ENCODE measurements around the gene SMIM22.

The SMIM22 gene

GRCh38 chr16:4763791-4764190 is 31.4 kb upstream of the SMIM22 start:
- TF ChIP-seq POLR2A (IDR thresholded peaks at IDR 0.05; ENCODE audit: low read depth, low read length) = no peak
- FAIRE-seq (no peak), DNase-seq (ENCODE audit: insufficient read length, low spot score) (no peak)

DNA sequence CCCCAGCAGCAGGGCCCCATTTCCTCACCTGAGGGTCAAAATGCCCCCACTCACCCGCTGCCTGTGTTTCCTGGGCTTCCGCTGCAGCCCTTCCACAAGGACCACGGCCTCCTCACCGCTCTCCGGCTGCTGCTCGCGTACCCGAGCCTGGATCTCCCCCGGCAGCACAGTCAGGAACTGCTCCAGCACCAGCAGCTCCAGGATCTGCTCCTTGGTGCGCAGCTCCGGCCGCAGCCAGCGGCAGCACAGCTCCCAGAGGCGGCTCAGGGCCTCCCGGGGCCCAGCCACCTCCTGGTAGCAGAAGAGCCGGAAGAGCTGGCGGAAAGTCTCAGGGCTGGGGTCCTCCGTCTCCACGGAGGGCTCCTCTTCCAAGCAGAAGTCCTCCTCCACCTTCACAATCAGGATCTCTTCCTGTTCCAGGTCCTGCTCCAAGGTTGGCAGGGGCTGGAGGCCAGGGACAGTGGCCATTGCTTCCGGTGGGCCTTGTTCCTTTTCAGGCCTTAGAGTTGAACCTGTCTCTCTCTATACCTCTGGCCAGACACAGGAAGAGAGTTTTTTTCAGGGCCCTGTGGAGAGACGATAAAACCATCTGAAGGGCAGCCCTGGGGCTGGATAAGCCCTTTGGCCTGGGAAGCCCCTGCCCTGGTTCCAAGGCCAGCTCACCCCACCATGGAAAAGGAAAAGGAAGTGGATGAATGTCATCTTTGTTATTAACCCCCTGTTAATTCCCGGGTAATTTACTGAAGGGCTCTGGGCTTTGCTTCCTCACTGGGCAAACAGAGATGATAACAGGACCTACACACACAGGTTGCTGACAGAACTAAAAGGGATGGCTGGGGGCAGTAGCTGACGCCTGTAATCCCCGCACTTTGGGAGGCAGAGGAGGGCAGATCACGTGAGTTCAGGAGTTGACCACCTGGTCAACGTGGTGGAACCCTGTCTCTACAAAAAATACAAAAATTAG is 29.4 kb upstream of the SMIM22 start:
- no peak for TF ChIP-seq POLR2A (IDR thresholded peaks at IDR 0.05; ENCODE audit: low read depth, low read length)
- DNase-seq (ENCODE audit: insufficient read length, low spot score) (no peak), FAIRE-seq (no peak)

- DNase-seq (ENCODE audit: insufficient read length, low spot score) = peak; percentile 95
- peak; percentile 83 for FAIRE-seq
- peak; percentile 59 for TF ChIP-seq POLR2A (IDR thresholded peaks at IDR 0.05; ENCODE audit: low read depth, low read length)
Observed at GRCh38 chr16:4766875-4767628, 28.1 kb upstream of the SMIM22 start, which contains the start of gene ZNF500. TSS of gene ZNF500 (minus strand) at chr16:4767162. CDS start at chr16:4765978, 1,184 bp downstream.

DNA sequence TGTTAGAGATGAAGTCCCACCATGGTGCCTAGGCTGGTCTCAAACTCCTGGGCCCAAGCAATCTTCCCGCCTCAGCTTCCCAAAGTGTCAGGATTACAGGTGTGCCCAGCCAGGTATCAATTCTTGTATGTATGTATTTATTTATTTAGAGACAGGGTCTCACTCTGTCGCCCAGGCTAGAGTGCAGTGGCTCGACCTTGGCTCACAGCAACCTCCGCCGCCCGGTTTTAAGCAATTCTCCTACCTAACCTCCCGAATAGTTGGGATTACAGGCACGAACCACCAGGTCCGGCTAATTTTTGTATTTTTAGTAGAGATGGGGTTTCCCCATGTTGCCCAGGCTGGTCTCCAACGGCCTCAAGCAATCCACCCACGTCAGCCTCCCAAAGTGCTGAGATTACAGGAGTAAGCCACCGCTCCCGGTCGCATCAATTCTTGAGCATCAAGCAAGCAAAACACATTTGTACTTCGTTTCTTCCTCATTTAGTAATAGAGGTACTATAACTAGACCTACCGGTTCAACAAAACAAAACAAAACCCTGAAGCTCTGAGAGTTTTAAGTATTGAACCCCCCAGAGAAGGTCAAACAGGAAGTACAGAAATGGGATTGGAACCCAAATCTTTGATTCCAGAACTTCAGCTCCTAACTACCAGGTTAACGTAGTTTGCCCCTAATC is 27.2 kb upstream of the SMIM22 start:
- no peak for FAIRE-seq
- no peak for DNase-seq (ENCODE audit: insufficient read length, low spot score)
- TF ChIP-seq POLR2A (IDR thresholded peaks at IDR 0.05; ENCODE audit: low read depth, low read length) = no peak

- peak; percentile 80 for TF ChIP-seq POLR2A (IDR thresholded peaks at IDR 0.05; ENCODE audit: low read depth, low read length)
- no peak for FAIRE-seq
Observed at GRCh38 chr16:4768549-4769305, 26.4 kb upstream of the SMIM22 start.

GRCh38 chr16:4769306-4769638 is 25.9 kb upstream of the SMIM22 start:
- no peak for TF ChIP-seq POLR2A (IDR thresholded peaks at IDR 0.05; ENCODE audit: low read depth, low read length)
- FAIRE-seq (no peak), DNase-seq (ENCODE audit: insufficient read length, low spot score) (no peak)

More at GRCh38 chr16:4768549-4769305, 26.4 kb upstream of the SMIM22 start:
- peak; percentile 98 for DNase-seq (ENCODE audit: insufficient read length, low spot score)

- TF ChIP-seq POLR2A (IDR thresholded peaks at IDR 0.05; ENCODE audit: low read depth, low read length) = no peak
- DNase-seq (ENCODE audit: insufficient read length, low spot score) = no peak
Observed at GRCh38 chr16:4771646-4772045, 23.5 kb upstream of the SMIM22 start.

GRCh38 chr16:4772351-4772750 is 22.8 kb upstream of the SMIM22 start:
- FAIRE-seq = no peak

More at GRCh38 chr16:4771646-4772045, 23.5 kb upstream of the SMIM22 start:
- FAIRE-seq = no peak

DNA sequence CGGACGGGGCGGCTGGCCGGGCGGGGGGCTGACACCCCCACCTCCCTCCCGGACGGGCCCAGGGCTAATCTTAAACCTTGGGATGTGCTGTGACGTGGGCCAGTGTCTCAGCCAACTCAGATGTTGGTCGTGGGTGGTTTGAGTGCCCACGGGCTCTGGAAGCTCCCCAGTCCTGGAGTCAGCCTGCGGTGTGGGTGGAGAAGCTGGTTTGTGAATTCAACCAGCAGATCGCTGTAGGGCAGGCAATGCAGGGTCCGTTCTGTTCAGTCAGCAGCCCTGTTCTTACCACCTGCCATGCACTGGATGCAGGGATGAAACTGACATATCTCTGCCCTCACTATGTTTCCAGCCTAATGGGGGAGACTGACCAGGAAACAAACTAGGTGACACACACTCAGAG is 20.2 kb upstream of the SMIM22 start:
- FAIRE-seq (no peak), DNase-seq (ENCODE audit: insufficient read length, low spot score) (no peak)
- TF ChIP-seq POLR2A (IDR thresholded peaks at IDR 0.05; ENCODE audit: low read depth, low read length) = no peak

More at GRCh38 chr16:4772351-4772750, 22.8 kb upstream of the SMIM22 start:
- no peak for DNase-seq (ENCODE audit: insufficient read length, low spot score)
- TF ChIP-seq POLR2A (IDR thresholded peaks at IDR 0.05; ENCODE audit: low read depth, low read length) = no peak

DNA sequence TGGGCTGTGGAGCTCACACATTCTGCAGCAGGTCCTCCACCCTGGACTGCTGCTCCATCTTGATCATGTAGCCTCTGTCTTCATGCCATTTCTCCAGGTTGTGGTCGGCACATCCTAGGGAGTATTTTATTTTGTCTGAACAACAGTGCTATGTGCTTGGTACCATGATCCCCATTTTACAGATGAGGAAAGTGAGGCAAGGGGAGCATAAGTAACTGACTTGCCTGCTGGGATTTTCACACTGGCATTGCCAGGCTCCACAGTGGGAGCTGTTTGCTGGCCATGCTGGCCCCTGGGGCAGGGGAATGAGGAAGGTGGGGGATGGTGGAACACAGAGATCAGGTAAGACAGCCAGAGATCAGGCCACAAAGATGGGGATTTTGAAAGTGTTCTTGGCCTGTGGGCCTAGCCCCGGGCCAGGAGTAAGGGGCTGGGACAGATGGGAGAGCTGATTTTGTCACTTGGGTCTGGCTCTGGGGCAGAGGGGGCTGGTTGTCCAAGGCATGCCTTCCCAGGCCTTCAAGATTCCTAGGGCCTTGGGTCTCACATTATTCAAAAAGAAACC is 18.9 kb upstream of the SMIM22 start:
- DNase-seq (ENCODE audit: insufficient read length, low spot score) (no peak), FAIRE-seq (no peak)
- no peak for TF ChIP-seq POLR2A (IDR thresholded peaks at IDR 0.05; ENCODE audit: low read depth, low read length)

GRCh38 chr16:4777339-4778049 is 17.7 kb upstream of the SMIM22 start:
- TF ChIP-seq POLR2A (IDR thresholded peaks at IDR 0.05; ENCODE audit: low read depth, low read length) = no peak
- no peak for DNase-seq (ENCODE audit: insufficient read length, low spot score)
- FAIRE-seq = no peak

DNA sequence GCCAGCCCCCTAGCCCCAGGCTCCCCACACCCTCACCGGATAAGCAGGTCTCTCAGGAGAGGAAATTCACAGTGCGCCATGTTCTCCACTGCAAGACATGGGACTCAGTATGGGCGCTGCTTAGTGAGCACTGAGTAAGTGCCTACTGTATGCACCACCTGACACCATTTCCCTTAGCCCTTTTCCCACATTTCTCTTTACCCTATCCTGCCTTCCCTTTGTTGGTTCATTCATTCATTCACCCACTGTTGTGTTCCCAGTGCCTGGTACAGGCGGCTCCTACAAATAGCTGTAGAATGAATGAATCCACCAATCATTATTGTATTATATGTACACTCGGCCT is 17.1 kb upstream of the SMIM22 start:
- DNase-seq (ENCODE audit: insufficient read length, low spot score) (no peak), FAIRE-seq (no peak)
- TF ChIP-seq POLR2A (IDR thresholded peaks at IDR 0.05; ENCODE audit: low read depth, low read length) = no peak

All from H54 (cell line).